DMS79 treated with DMSO at 0.1 percent for 48 hours (cell line): ENCODE measurements around the gene CBX8.

Experiments
- DNase-seq: peaks from one replicate; lab custom pipeline; 2025; lab: John Stamatoyannopoulos, UW

CBX8 gene

DNA sequence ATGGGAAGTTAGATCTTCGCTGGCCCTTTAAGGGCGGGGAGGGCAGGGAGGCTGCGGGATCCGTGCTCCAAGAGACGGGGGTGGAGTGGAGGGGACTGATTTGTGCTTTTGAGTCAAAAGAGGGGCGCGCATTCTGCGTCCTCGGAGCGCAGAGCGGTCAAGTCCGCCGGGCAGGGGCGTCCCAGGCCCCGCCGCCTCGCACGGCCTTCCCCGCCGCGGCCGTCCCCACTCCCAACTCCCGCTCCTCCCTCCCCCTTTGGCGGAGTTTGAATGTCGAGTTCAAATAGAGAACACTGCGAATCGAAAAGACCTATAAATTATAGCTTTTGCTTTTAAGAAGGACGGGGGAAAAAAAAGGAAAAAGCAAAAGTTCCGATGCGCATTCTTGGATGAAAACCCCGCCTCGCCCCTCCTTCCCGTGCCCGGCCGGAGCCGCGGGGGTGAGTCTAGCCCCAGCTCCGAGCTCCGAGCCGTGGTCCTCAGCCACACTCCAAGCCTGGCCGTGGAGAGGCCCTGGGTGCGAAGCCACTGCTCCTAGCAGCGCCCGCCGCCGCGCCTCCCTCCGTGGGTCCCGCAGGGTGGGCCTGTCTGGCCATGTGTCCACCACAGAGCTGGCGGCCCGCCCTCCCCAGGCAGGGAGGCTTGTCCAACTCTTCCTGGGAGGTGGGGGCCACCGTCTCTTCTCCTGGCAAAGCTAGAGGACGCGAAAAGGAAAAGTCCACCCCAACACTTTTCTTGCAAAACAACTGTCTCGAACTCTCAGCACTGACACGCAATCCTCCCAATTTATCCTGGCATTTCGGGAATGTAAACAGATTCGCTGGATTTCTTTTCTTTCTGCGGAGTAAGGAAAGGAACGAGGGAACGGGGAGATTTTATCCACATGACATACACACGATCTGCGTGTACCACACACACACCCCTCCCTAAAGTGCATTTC is 3.6 kb downstream of the CBX8 start:
- no peak for DNase-seq

DNA sequence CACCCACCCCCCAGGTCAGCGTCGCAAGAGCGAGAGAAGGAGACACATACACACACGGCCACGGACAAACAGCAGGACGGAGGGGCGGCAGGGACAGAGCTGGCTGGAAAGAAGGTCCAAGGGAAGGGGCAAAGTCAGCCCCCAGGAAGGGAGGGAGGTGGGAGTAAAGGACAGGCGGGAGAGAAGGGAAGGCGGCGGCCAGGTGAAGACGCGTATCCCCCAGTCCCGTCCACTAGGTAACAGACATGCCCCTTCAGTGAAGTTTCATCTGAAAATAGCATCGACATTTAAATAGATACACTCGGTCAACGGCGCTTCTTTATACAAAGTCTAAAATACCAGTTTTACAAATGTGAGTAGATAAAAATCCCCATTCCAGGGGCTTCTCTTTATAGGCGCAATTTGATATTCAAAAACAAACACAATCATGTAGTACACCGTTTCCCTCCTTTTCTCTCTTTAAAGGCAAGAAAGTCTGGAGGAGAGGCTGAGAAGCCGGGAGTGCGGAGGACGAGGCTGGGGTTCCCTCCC is 4.5 kb downstream of the CBX8 start:
- DNase-seq = no peak

DNA sequence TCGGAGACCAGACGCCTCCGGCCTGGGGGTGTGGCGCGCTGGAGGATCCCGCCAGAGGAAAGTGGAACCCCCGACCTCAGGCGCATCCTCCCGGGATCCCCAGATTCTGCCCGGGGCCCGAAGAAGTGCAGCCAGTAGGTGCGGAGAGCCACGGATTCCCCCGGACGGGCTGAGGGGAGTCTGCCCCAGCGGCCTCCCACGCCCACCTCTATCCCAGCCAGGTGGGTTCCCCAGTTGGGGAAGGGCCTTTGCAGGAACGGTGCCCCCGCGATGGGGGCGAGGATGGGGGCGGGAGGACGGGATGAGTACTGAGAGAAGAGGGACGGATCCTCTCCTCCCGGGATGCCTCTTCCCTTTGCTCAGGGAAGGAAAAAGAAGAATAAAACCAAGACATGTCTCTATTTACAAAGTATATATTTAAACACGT is 5.1 kb downstream of the CBX8 start:
- no peak for DNase-seq

DNA sequence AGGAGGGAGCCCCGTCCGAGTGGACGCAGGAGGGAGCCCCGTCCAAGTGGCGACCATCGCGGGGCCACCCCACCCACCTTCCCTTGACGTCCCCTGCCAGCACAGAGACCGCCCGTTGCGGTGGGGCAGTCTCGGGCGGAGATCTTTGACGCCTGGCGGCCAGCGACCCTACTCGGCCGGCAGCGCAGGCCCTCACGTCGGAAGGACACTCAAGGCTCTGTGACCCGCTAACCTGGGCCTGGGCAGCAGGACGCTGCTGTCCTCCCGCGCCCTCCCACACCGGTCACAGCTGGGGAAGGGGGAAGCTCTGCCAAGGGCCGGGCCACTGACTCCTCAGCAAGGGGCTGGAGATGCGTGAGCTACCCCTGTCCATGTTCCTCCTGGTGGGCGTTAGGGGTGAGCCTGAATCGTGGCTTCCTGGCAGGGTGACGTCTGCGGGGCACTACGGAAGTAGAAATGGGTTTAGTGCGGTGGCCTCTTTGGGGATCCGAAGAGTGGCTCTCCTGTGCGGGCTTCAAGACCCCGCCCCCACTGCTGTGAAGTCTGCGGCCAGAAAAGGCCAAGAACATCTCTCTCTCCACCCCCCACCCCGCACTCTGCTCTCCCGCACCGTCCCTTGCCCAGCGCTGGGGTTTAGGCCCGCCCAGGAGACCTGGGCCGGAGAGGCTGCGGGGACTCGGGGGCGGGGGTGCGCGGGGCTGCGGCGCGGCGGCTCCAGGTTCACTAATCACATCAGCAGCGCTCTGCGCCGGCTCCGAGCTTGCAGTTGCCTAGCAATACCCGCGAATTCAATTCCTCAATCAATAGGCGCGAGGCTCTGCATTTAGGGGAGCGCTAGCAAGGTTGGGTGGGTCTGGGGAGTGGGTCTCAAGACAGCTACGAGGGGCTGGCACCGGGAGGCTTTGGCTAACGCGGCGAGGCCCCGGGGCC is 5.8 kb downstream of the CBX8 start:
- no peak for DNase-seq

DNA sequence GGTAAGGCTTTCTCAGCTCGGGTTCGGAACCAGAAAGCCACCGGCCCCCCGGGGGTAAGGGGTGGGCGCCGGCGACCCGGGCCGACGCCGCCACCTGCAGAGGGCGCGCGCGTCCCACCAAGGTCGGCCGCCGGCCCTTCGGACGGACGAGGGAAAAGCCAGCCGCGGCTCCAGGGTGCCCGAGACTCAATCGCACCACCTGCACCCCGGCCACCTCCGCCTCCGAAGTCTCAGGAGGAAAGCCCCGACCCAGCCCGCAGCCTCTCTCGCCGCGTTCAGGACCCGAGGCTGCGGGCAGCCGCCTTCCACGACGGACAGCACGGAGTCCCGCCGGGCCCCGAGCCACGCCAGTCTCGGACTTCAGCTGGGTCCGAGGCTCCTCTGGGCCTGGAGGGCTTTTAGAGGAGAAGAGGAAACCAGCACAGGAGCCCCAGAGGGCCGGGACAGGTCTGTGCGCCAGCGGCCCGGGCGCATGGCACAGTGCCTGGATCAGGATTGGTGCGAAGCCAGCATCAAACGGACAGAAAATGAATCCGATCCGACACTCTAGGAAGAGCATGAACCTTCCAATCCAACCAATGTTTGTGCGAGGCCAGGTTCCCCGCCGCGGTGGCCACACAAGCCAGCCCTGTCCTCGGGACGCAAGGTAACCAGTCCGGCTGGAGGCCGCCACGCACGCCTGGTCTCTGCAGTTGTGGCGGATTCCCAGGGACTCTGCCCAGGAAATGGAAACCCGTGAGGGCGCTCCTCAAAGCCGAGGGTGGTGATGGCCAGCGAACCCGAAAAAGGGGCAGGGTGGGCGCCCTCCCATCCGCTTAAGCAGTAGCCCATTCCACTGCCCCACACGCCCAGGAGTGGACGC is 6.7 kb downstream of the CBX8 start:
- DNase-seq = no peak

DNA sequence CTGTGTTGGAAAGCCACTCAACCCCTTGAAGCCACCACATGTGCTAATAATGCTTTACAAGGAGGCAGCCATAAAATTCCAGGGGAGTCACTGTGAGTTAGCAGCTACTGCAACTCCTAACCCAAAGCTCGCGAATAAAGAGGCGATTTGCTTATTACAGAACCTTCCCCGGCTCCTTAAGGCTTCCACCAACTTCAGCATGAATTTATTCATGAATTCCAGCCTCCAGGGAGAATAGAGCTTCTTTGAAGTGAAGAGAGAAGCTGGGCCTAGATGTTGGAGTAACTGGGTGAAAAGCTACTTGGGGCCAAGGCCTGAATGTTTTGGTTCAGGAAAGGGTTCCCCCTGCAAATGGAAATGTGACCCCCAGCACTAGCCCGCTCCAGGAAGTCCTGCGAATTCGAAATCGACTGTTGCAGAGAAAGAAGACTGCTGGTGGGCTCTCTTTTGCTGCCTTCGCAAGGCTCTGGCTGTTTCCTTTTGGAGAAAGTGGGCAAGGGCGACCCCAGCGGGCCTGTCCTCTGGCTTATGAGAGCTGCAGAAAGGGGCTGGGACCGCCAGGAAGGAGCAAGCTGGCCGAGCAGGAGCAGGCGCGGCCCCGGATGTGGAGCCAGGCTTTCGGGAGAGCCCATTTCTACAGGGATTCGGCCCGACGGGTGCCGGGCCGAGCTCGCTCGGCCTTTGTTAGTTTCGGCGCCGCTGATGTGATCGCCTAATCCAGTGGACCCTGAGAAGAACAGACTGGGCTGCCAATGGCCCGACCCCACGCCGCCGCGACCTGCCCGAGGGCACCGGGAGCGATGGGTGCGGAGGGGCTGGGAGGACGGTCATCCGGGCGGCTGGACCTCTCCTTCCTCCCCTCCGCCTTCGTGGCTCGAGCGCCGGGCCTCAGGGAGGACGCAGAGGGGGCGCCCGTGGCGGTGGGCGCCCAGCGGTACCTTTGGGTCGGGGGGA is 7.6 kb downstream of the CBX8 start:
- DNase-seq = no peak

DNA sequence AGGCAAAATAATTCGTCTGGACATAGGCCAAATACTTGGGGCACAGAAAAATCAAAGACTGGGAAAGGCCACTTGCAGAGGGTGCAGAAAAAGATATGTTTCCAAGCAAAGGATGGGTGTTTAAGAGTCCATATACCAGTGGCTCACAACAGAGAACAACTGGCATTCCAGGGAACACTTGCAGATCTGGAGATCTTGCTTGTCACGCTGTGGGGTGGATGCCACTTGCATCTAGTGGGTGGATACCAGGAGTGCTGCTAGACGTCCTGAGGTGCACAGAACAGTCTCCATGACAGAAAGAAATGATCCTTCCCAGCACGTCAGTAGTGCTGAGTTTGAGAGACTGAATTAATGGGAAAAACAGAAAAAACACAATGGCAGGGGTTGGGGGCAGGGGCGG is 8.4 kb downstream of the CBX8 start:
- no peak for DNase-seq

DNA sequence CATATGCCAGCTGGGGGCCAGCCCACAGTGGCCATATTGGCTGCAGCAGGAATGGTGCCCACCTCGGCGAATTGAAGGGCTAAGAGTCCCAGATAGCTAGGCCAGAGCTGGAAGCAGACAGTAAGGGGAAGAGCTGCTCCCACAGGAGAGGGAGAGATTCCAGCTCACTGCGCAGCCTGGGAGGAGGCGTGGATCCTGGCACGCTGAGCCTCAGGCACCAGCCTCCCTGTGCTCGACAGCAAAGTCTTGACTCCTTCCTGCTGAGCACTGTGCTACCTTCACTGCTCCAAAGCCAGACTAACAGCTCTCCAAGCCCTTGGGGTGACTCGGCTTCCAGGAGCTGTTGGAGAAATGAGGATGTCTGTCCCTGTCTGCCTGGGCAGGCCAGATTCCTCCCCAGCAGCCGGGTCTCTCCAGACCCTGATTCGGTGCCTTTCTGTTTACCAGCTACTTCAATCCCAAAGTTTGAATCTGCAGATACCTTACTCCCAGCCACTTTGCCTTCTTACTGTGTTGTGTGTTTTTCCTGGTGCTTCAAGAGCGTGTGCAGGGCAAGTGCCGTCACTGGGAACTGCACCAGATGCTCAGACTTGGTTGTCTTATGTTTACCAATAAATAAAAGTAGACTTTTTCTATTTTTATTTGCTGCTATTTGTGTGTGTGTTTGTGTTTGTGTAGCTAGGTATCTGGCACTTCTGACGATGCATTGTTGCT is 9.8 kb downstream of the CBX8 start:
- no peak for DNase-seq

DNA sequence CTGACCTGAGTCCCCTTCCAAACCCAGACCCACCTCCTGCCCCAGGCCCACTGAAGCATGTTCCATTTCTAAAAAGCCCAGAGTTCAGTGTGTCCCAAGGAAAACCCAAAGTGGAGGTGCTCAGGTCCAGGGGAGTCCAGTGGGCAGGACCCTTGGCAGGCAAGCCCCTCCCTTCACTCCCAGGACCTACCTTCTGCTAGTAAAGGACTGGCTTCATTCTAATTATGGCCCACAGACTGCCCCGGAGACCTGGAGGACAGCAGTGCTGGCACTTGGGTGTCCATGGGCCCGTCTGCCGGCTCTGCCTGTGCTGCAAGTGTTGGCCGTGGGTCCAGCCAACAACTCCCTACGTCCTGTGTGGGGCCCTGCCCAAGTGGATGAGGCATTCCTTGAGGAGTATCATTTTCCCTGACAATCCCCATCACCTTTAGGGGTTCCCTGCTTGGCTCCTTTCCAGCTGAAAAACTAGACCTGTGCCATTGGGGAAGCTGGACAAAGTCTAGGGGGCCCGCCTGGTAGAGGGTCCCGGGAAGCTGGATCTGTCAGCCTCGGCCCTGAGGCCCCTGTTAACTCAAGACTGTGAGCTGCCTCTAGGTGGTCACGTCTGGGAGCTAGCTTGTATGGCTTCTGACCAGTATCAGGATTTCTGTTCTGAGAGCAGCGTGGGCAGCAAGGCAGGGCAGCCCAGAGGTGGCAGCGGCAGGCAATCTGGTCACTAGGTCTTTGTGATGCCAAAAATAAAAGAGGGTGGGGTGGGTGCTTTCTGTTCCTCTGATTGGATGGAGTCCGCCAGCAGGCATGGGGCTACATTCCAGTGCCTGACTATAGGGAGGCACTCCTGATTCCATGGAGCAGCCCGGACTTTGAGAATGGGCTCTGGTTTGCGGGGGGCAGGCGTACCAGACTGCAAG is 10.7 kb downstream of the CBX8 start:
- DNase-seq = no peak

DNA sequence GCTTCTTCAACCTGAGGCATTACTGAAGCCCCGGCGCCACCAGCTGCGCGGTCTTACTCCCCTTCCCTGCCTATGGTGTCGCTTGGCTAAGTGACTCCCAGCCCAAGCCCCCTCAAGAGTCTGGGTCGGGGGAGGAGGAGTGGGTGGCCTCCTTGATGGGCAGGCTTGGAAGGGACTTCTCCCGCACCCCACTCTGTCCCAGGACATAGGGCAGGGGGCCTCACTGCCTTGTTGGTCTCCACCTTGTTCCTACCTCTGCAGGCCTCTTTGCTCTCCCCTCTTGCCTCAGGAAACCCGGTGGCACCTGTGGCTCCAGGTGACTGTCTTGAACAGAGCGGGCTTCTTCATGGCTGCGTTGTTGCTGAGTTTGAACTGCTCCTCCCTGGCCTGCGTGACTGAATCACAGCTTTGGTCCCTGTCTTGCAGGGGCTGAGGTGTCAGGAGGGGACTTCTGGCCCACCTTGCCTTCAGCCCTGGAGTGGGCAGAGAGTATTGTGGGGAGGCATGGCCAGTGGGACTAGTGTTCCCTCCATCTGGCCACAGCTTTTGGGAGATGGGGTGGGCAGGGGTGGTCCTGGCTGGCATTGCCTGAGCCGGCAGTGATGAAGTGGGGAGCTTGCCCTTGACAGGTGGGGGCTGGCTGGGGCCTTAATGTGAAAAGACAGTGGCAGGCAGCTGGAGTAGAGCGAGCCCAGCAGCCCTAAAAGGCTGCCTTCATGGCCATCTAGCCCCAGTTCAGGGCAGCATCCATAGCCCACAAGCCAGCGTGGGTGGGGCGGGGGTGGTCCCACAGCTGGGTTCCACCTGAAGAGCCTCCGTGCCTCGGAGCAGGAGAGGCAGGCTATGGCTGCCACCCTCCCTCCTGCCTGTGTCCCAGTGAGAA is 11.6 kb downstream of the CBX8 start:
- DNase-seq = no peak

DNA sequence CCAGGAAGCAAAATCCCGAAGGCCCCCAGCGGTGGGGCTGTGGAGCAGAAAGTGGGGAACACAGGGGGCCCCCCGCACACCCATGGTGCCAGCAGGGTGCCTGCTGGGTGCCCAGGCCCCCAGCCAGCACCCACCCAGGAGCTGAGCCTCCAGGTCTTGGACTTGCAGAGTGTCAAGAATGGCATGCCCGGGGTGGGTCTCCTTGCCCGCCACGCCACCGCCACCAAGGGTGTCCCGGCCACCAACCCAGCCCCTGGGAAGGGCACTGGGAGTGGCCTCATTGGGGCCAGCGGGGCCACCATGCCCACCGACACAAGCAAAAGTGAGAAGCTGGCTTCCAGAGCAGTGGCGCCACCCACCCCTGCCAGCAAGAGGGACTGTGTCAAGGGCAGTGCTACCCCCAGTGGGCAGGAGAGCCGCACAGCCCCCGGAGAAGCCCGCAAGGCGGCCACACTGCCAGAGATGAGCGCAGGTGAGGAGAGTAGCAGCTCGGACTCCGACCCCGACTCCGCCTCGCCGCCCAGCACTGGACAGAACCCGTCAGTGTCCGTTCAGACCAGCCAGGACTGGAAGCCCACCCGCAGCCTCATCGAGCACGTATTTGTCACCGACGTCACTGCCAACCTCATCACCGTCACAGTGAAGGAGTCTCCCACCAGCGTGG is 12.4 kb downstream of the CBX8 start:
- DNase-seq = no peak

DNA sequence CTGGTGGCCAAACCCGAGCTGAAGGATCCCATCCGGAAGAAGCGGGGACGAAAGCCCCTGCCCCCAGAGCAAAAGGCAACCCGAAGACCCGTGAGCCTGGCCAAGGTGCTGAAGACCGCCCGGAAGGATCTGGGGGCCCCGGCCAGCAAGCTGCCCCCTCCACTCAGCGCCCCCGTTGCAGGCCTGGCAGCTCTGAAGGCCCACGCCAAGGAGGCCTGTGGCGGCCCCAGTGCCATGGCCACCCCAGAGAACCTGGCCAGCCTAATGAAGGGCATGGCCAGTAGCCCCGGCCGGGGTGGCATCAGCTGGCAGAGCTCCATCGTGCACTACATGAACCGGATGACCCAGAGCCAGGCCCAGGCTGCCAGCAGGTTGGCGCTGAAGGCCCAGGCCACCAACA is 13.0 kb downstream of the CBX8 start:
- DNase-seq = no peak

DNA sequence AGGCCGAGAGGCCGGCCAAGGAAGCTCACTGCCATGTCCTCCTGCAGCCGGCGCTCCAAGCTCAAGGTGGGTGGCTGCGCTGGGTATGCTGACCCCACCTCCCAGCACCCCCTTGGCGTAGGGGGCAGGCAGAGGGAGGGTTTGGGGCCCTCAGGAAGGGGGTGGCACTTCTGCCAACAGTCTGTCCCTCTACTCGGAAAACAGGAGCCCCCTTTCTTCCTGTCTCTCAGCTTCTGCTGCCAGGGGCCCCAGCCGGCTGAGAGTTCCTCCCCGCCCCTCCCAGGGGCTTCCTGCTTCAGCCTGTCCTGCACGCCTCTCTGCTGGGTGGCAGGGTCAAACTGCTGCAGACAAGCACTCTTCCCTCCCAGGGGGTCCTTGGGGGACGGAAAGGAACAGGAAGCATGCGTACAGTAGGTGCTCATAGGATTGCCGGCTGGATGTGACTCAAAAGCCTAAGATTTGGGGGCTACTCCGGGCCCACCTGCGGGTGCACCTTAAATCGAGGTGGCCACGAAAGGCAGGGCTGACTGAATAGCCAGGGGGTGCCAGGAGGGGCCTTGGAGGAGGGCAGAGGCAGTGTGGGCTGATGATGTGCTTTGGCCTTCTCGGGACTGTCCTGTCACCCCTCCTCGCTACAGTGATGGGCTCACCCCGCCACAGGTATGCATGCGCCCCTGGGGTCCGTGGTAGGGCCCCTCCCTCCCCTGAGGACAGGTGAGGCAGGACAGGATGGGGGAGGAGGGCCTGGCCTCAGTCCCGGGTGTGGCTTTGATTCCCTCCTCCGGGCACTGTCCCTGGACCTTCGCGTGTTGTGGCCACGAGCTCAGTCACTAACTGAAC is 14.9 kb downstream of the CBX8 start:
- no peak for DNase-seq

DNA sequence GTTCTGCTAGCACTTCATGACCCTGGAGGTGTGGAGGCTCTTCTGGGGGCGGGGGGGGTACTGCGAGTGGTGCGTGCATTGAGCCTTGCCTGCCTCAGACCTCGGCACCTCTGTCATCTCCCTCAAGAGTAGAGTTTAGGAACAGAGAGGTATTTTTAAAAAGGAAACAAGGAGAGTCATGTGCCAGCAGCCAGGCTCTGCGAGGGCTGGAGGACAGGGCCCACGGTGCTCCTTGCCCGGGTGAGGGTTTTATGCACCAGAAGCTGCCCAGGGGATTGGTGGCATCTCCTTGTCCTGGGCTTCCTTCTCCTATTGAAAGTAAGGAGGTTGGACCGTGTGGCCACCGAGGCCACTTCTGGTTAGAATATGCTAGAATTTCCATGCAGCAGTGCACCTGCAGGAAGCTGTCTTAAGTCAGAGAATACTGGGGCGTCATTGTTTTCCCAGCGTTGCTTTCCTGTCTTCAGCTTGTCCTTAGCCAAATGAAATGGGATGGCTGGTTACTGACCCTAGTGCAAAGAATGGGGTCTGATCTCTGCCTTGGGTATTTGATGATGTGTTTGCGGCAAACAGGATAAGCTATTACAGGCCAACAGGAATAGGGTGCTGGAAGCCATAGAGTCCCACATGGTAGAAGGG is 15.7 kb downstream of the CBX8 start:
- DNase-seq = no peak

DNA sequence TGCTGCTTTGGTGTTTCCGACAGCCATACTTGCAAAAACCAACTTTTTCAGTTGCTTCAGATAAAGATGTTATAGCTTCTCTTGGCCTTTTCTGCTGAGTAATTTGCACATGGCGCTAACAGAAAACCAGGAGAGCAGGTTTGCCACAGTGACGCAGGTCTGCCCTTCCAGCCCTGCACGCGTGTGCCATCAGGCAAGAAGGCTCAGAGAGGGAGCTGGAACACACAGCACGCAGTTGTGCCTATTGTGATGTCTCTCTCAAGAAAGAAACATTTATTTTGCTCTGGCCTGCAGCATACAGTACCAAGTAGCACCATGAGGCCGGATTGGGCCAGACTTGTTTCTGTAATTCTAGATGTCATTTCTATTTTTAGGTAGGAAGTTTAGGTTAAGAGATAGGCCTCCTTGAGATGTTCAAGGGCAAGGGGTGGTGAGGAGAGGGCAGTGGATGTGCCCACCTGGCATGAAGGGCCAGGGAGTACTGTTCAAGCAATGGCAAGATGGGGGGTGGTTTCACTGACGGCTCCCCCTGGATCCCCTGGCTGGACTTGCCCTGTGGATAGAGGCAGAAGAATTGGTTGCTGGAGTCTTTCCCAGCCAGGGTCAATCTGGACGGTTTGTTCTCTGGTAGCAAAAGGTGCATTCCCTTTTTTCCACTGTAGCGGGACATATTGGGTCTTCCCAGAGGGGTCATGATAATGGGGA is 17.1 kb downstream of the CBX8 start:
- no peak for DNase-seq
